DMS79 treated with DMSO at 0.1 percent for 48 hours (cell line): ENCODE data around the gene ABCC3.

Experiments
- DNase-seq: peaks from one replicate; lab custom pipeline; 2025; lab: John Stamatoyannopoulos, UW

The ABCC3 gene

DNA sequence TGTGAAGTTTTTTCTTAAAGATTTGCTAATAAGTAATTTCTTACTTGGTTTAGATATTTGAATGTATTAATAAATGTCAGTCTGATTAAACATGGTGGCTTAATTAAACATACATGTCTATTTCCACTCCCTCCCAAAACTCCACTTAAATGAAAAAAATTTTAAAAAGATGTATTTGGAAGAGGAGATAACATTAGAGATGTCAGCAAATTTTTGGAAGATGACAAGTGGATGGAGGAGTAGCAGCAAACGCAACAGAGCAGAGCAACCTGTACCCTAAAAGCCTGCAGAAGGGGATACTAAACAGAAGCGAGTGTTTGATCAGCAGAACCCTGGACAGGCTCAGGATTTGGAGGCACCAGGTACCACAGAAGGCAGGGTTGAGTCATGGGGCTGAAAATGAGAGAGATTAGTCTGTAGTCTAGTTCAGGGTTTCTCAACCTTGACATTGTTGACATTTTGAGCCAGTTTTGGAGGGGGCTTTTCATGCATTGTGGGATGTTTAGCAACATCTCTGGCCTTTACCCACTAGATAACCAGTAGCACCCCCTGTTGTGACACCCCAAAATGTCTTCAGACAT lies 102.5 kb downstream of the ABCC3 start:
- DNase-seq, result no peak

DNA sequence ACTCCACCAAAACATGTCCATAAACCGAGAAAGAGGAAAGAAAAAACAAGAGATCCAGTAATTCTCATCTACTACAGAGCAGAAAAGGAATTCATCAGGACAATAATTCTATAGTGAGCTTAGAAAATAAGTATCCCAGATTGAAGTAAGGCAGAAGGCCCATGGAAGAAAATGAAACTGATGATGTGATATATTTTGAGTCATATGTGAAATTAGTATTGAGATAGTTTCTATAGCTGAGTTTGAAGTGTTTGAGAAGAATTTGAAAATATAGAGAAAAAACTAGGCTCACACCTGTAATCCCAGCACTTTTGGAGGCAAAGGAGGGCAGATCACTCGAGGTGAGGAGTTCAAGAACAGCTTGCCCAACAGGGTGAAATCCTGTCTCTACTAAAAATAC lies 104.4 kb downstream of the ABCC3 start:
- no peak for DNase-seq
